Mucosa of descending colon (tissue), 3 donors: ENCODE results near the gene CFTR. TPM values are rescaled to one million over a fixed set of nuclear protein-coding genes. Genes with fewer than 3 reads are reported as not detected.

Experiments used
- ATAC-seq: fragments of 200-7000 bp; cut with Tn5 transposase; one replicate; pipeline ENCODE4 v1.9.1; 2020; ENCODE audit warnings: mild to moderate bottlenecking, moderate library complexity
- DNase-seq, 3 donors: peaks; one replicate each; pipeline ENCODE4 v3.0.0-alpha.2; 2020
- H3K36me3 ChIP-seq: fragments of 200-600 bp; one replicate; pipeline ENCODE4 v1.8.0; 2021; ENCODE audit warnings: low read depth, mild to moderate bottlenecking
- H3K4me1 ChIP-seq: fragments of 200-600 bp; one replicate; pipeline ENCODE4 v1.8.0; 2021; ENCODE audit warnings: low read depth, mild to moderate bottlenecking
- H3K4me3 ChIP-seq: fragments of 200-600 bp; one replicate; pipeline ENCODE4 v1.8.0; 2021; ENCODE audit warnings: mild to moderate bottlenecking
- H3K9me3 ChIP-seq: fragments of 200-600 bp; one replicate; pipeline ENCODE4 v1.8.0; 2021; ENCODE audit warnings: mild to moderate bottlenecking
- intact Hi-C, 2 donors: fragments of 100-400 bp; cut with DNase I in 1 of 2; cut with micrococcal nuclease in 1 of 2; formaldehyde crosslinking; loops; one replicate each; pipeline versions ENCODE4 v1.11.0 to v1.11.1; 2022; cut with DNase I, micrococcal nuclease
- total RNA-seq, 3 donors: library from RNA; stranded (reverse); fragmentation: NEBNext Ultra II Directional in 2 of 3; extraction: Animal tissue kit (Norgen Biotek cat#: 25700) in 2 of 3; gene quantifications; one replicate each; pipeline versions ENCODE4 v1.2.1 to v1.2.4, GENCODE V29; 2021 to 2023
- TF ChIP-seq, protein P1 (sequence below): fragments of 200-600 bp; IDR thresholded peaks from one replicate; pipeline ENCODE4 v1.8.0; 2022; ENCODE audit warnings: antibody characterized with exemption, mild to moderate bottlenecking
- donor health status: DM: no; HTN: no; CAD: no; lungs with moderate emphysema.
- donor health status: DM: no; HTN: no; CAD: no.
- donor health status: DM: no; HTN: yes; CAD: no.

Gene CFTR
- total RNA-seq, 3 donors from 2014 or later = 85.9 to 176 (median 94.9) TPM

DNA sequence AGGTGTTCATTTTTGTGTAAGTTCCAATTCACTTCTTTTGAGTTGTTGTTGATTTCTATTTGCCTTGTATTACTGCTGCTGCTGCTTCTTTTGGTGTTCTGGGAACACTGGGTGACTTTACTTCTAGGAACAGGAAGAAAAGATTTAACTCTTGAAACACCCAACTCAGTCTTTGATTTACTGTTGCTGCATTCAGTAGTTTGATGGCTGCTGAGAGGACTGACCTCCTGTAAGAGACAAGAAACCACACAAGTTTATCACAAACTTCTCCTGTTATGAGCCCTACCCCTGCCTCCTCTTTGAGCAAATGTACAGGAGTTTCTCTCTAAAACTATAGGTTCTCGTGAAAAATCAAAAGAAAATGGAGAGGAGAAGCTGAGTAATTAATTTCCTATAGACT lies 231.7 kb downstream of the CFTR start:
- intact Hi-C loops = no loop called here

DNA sequence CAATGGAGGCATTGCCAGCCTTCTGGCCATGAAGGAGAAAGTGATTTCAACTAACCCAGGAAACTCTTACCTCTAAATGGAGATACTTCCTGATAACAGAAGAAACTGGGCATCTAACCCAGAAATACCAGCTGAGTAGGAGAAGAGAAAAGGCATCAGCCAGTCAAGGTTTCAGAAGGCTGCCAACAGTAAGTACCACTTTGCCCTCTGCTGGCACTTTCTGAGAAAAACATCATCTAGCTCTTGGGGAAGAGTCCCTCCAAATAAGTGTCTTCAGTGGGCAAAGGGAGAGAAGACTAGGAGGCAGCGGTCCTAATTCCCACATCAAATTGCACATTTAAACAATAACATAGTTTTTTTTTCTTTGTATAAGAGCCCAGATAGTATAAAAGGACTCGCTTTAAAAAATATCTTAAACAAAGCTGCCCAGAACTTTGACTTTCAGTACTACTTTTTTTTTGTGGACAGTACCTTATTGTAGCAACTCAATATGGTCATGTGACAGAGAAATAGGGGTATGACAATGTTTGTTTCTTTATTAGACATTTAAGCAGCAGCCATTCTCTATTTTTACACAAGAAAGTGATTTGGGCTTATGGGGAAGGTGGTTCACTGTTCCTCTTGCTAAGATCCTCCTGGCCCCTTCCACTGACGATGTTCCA lies 236.1 kb downstream of the CFTR start:
- TF ChIP-seq, protein P1, sequence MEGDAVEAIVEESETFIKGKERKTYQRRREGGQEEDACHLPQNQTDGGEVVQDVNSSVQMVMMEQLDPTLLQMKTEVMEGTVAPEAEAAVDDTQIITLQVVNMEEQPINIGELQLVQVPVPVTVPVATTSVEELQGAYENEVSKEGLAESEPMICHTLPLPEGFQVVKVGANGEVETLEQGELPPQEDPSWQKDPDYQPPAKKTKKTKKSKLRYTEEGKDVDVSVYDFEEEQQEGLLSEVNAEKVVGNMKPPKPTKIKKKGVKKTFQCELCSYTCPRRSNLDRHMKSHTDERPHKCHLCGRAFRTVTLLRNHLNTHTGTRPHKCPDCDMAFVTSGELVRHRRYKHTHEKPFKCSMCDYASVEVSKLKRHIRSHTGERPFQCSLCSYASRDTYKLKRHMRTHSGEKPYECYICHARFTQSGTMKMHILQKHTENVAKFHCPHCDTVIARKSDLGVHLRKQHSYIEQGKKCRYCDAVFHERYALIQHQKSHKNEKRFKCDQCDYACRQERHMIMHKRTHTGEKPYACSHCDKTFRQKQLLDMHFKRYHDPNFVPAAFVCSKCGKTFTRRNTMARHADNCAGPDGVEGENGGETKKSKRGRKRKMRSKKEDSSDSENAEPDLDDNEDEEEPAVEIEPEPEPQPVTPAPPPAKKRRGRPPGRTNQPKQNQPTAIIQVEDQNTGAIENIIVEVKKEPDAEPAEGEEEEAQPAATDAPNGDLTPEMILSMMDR = no peak
- Histone ChIP-seq H3K4me3 (no peak overlapping the region), H3K4me1 (no peaks in the 10 kb centered on the region), H3K9me3 (no peaks in the 10 kb centered on the region), H3K36me3 (no peaks in the 10 kb centered on the region)
- DNase-seq (peak in 1 of 3 donors; percentile 78), ATAC-seq (peak; percentile 95)
- intact Hi-C loops = no loop called here

More for the DNA sequence above, 231.7 kb downstream of the CFTR start:
- Histone ChIP-seq H3K4me3 (no peak overlapping the region), H3K9me3 (no peaks in the 10 kb centered on the region), H3K36me3 (no peaks in the 10 kb centered on the region), H3K4me1 (no peaks in the 10 kb centered on the region)
- DNase-seq = no peak
- TF ChIP-seq, protein P1 = no peak
- no peak for ATAC-seq

DNA sequence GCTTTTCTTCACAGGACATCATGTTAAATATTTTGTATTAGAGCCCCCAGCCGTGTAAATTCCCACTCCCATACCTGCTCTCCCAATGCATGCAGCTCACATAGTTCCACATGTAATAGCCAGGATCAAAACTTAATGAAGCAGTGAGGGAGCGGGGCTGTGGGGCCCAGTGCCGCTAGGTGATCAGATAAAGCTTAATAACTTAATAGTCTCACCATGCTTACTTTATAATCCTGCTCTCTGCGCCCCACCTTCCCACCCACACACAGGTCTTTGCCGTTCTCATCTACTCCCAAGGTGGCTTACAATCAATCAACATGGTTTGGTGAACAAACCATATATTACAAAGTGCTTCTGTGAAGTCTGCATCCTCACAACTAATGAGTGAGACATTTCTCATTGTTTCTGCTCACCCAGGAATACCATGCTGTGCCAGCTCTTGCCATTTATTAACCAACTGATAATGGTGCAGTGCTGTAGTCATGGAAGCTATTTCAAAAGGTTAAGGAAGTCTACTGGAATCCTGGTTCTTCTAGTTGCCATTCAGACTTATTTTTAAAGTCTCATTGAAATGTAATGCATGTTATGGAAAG lies 237.0 kb downstream of the CFTR start:
- intact Hi-C loops = no loop called here
- Histone ChIP-seq H3K9me3 (no peaks in the 10 kb centered on the region), H3K4me1 (no peaks in the 10 kb centered on the region), H3K36me3 (no peaks in the 10 kb centered on the region), H3K4me3 (no peak overlapping the region)
- TF ChIP-seq, protein P1 = no peak
- ATAC-seq = peak; percentile 33
- no peak for DNase-seq

DNA sequence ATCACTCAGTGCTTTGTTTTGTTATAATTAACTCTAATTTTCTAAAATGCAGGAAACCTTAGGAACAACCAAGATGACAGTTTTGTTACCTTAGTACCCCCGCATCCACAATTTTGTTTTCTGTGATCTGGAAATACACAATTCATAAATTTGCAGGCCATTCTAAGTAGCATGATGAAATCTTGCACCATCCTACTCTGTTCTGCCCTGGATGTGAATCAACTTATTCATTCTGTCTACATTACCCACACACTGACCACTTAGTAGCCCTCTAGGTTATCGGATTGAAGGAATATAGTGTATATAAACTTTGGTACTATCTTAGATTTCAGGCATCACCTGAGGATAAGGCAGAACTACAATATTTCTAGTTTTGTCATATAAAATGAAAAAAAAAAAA lies 237.5 kb downstream of the CFTR start:
- ATAC-seq = no peak
- Histone ChIP-seq H3K36me3 (no peaks in the 10 kb centered on the region), H3K4me1 (no peaks in the 10 kb centered on the region), H3K4me3 (no peak overlapping the region), H3K9me3 (no peaks in the 10 kb centered on the region)
- TF ChIP-seq, protein P1 = no peak
- intact Hi-C loops = no loop called here
- no peak for DNase-seq

Other genes with a start within 250 kb of the CFTR start
- under 1 TPM in 1 of 3 donors, not detected in 2; 0.20 TPM for gene WNT2, start 157.0 kb upstream of the CFTR start, total RNA-seq
- not detected for gene ASZ1, start 52.5 kb upstream of the CFTR start, total RNA-seq